Left ventricle myocardium inferior (tissue), 1 donor: ENCODE data around the gene MICOS13. TPM values are rescaled to one million over a fixed set of nuclear protein-coding genes. Genes with fewer than 3 reads are reported as not detected.
"Not testable (repeated sequence)": the region's sequence is repeated elsewhere in the genome, so short reads cannot be mapped to it uniquely, and the experiment has no call there.

Experiments
- DNase-seq: peaks from one replicate; pipeline ENCODE4 v3.0.0-alpha.2; 2020
- H3K27ac ChIP-seq: fragments of 200-600 bp; replicated peaks from 2 replicates; pipeline ENCODE4 v1.8.0; 2021
- H3K27me3 ChIP-seq: fragments of 200-600 bp; 2 replicates; pipeline ENCODE4 v1.8.0; 2021; ENCODE audit warnings: low read depth
- H3K36me3 ChIP-seq: fragments of 200-600 bp; 2 replicates; pipeline ENCODE4 v1.8.0; 2021
- H3K4me1 ChIP-seq: fragments of 200-600 bp; 2 replicates; pipeline ENCODE4 v1.8.0; 2021
- H3K4me3 ChIP-seq: fragments of 200-600 bp; 2 replicates; pipeline ENCODE4 v1.8.0; 2021; ENCODE audit warnings: mild to moderate bottlenecking, moderate library complexity
- H3K9me3 ChIP-seq: fragments of 200-600 bp; replicated peaks from 2 replicates; pipeline ENCODE4 v1.8.0; 2021
- CTCF ChIP-seq: fragments of 200-600 bp; IDR thresholded peaks from 2 replicates; pipeline ENCODE4 v1.8.0; 2021; ENCODE audit warnings: antibody characterized with exemption, mild to moderate bottlenecking, borderline replicate concordance
- intact Hi-C: fragments of 100-400 bp; cut with micrococcal nuclease; formaldehyde crosslinking; loops from one replicate; pipeline ENCODE4 v1.11.0; 2022
- total RNA-seq: library from RNA; stranded (reverse); fragmentation: NEBNext Ultra II Directional; extraction: Animal tissue kit (Norgen Biotek cat#: 25700); gene quantifications from one replicate; pipeline ENCODE4 v1.2.1, GENCODE V29; 2021
- donor health status: DM: no; HTN: yes; CAD: no; lungs with severe emphysema.

The MICOS13 gene
- total RNA-seq, 1 donor from 2014 or later: 155 TPM

GRCh38 chr19:5703819-5704818, 23.8 kb upstream of the MICOS13 start:
- no peaks in the 10 kb centered on the region for H3K9me3 ChIP-seq
- no peak for DNase-seq
- H3K27me3 ChIP-seq: no peaks in the 10 kb centered on the region
- intact Hi-C loops: no loop called here
- H3K27ac ChIP-seq: no peak overlapping the region
- peaks cover 80% of the 10 kb centered on the region for H3K36me3 ChIP-seq
- no peak overlapping the region for H3K4me3 ChIP-seq
- TF ChIP-seq CTCF: no peak
- H3K4me1 ChIP-seq: no peaks in the 10 kb centered on the region

GRCh38 chr19:5702053-5702410, 21.7 kb upstream of the MICOS13 start:
- H3K27me3 ChIP-seq, DNase-seq, H3K9me3 ChIP-seq, H3K4me1 ChIP-seq, H3K27ac ChIP-seq, intact Hi-C loops, H3K4me3 ChIP-seq: not testable (repeated sequence)
- peaks cover 80% of the 10 kb centered on the region for H3K36me3 ChIP-seq

- H3K36me3 ChIP-seq: peaks cover 80% of the 10 kb centered on the region
- no peak overlapping the region for H3K27ac ChIP-seq
- H3K4me3 ChIP-seq: no peak overlapping the region
- no peaks in the 10 kb centered on the region for H3K9me3 ChIP-seq
- DNase-seq: no peak
- intact Hi-C loops: no loop called here
- no peaks in the 10 kb centered on the region for H3K27me3 ChIP-seq
- no peaks in the 10 kb centered on the region for H3K4me1 ChIP-seq
- TF ChIP-seq CTCF: no peak
These were observed 20.3 kb upstream of the MICOS13 start for GRCh38 chr19:5700455-5701092.

GRCh38 chr19:5698635-5699422, 18.5 kb upstream of the MICOS13 start:
- Histone ChIP-seq H3K4me3 (no peak overlapping the region), H3K27me3 (no peaks in the 10 kb centered on the region), H3K4me1 (no peaks in the 10 kb centered on the region), H3K9me3 (no peaks in the 10 kb centered on the region), H3K27ac (no peak overlapping the region), H3K36me3 (peaks cover 80% of the 10 kb centered on the region)
- TF ChIP-seq CTCF: no peak
- intact Hi-C loops: no loop called here
- DNase-seq: no peak

- Histone ChIP-seq H3K36me3 (peaks cover 80% of the 10 kb centered on the region), H3K27ac (no peak overlapping the region), H3K4me1 (peaks cover 3% of the 10 kb centered on the region), H3K4me3 (no peak overlapping the region), H3K27me3 (no peaks in the 10 kb centered on the region), H3K9me3 (no peaks in the 10 kb centered on the region)
- intact Hi-C loops: no loop called here
- TF ChIP-seq CTCF: no peak
- no peak for DNase-seq
These were observed 17.7 kb upstream of the MICOS13 start for GRCh38 chr19:5697890-5698634.
